ENCODE measurements around the gene AKAP12.

The AKAP12 gene

DNA sequence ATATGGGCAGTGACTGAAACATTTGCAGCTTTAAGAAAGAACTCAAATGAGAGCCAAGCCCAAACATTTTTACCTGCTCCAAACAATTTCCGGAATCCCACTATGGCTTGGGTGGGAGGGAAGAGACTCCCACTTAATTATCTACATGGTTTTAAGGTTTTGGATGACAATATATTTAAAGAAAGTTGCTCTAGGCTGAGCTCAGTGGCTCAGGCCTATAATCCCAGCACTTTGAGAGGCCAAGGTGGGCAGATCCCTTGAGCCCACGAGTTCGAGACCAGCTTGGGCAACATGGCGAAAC, 9.5 kb upstream of the AKAP12 start:
- no peak overlapping the region for H2AFZ ChIP-seq (ENCODE audit: low read depth)
- H3K27ac ChIP-seq = no peak overlapping the region
- H3K79me2 ChIP-seq (ENCODE audit: insufficient read depth, low read depth) = no peaks in the 10 kb centered on the region
- H3K9ac ChIP-seq = no peak overlapping the region
- no peaks in the 10 kb centered on the region for H3K4me1 ChIP-seq (ENCODE audit: low read depth, poor library complexity, severe bottlenecking)
- TF ChIP-seq CTCF (conservative IDR thresholded peaks at IDR 0.05; ENCODE audit: low read depth, low read length) = no peak
- H3K4me3 ChIP-seq (IDR thresholded peaks at IDR 0.05; ENCODE audit: insufficient read depth, low read depth, low read length) = no peak overlapping the region
- H3K27me3 ChIP-seq (ENCODE audit: insufficient read depth, low read depth) = no peaks in the 10 kb centered on the region
- no peaks in the 10 kb centered on the region for H3K36me3 ChIP-seq (ENCODE audit: insufficient read depth)
- H4K20me1 ChIP-seq (ENCODE audit: insufficient read depth) = no peaks in the 10 kb centered on the region
- H3K4me2 ChIP-seq = no peak overlapping the region

DNA sequence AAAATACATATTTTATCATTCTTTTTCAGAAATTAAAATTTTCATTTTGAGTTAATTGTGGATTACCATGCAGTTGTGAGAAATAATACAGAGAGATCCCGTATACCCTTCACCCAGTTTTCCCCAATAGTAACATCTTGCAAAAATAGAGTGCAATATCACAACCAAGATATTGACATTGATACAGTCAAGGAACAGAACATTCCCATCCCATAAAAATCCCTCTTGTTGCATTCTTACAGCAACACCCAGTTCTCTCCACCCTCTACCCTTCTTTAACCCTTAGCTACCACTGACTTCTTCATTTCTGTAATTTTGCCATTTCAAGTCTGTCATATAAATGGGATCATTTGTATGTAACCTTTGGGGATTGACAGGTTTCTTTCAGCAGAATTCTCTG, 6.9 kb upstream of the AKAP12 start:
- no peak overlapping the region for H3K4me3 ChIP-seq (IDR thresholded peaks at IDR 0.05; ENCODE audit: insufficient read depth, low read depth, low read length)
- no peak overlapping the region for H3K9ac ChIP-seq
- H3K4me1 ChIP-seq (ENCODE audit: low read depth, poor library complexity, severe bottlenecking) = no peaks in the 10 kb centered on the region
- no peaks in the 10 kb centered on the region for H3K79me2 ChIP-seq (ENCODE audit: insufficient read depth, low read depth)
- H3K4me2 ChIP-seq = no peak overlapping the region
- TF ChIP-seq CTCF (conservative IDR thresholded peaks at IDR 0.05; ENCODE audit: low read depth, low read length) = no peak
- no peaks in the 10 kb centered on the region for H3K27me3 ChIP-seq (ENCODE audit: insufficient read depth, low read depth)
- no peaks in the 10 kb centered on the region for H3K36me3 ChIP-seq (ENCODE audit: insufficient read depth)
- H4K20me1 ChIP-seq (ENCODE audit: insufficient read depth) = no peaks in the 10 kb centered on the region
- H2AFZ ChIP-seq (ENCODE audit: low read depth) = no peak overlapping the region
- H3K27ac ChIP-seq = no peak overlapping the region

- no peak overlapping the region for H2AFZ ChIP-seq (ENCODE audit: low read depth)
- no peaks in the 10 kb centered on the region for H3K27me3 ChIP-seq (ENCODE audit: insufficient read depth, low read depth)
- no peak overlapping the region for H3K27ac ChIP-seq
- no peaks in the 10 kb centered on the region for H3K36me3 ChIP-seq (ENCODE audit: insufficient read depth)
- H3K4me3 ChIP-seq (IDR thresholded peaks at IDR 0.05; ENCODE audit: insufficient read depth, low read depth, low read length) = no peak overlapping the region
- no peaks in the 10 kb centered on the region for H3K79me2 ChIP-seq (ENCODE audit: insufficient read depth, low read depth)
- H3K4me1 ChIP-seq (ENCODE audit: low read depth, poor library complexity, severe bottlenecking) = no peaks in the 10 kb centered on the region
- no peak overlapping the region for H3K9ac ChIP-seq
- TF ChIP-seq CTCF (conservative IDR thresholded peaks at IDR 0.05; ENCODE audit: low read depth, low read length) = no peak
- H3K4me2 ChIP-seq = no peak overlapping the region
- H4K20me1 ChIP-seq (ENCODE audit: insufficient read depth) = no peaks in the 10 kb centered on the region
Measured at GRCh38 chr6:151233731-151234130, 6.0 kb upstream of the AKAP12 start.

DNA sequence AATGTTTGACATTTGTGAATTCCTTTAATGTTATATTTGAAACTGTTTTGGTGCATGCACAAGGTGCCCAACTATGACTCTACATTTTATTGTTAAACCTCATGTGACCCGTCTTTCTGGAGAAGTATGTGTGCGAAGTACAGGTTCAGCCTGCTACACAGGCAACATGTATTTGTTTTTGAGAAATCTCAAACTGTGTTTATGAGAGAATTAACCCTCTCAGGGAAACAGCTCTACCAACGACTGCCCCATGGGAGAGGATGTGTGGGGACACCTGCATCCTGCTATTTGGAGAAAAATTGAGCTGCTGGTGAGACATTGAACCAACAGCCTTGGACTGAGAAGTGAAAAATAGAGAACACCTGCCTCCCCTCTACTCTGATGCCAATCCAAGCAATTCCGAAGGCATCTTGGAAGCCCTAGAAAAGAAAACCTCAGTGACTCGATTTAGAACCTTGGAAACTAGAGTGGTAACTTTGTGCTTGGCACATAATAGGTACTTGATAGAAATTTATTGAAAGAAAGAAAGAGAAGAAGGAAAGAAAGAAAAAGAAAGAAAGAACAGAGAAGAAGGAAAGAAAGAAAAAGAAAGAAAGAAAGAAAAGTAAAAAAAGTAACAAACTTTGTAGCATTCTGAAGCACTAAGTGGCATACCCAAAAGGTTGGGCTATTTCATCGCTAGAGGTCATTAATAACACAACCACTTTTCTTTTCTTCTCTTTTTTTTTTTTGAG, 2.9 kb upstream of the AKAP12 start:
- H3K4me1 ChIP-seq (ENCODE audit: low read depth, poor library complexity, severe bottlenecking) = no peaks in the 10 kb centered on the region
- no peak overlapping the region for H3K4me2 ChIP-seq
- H3K27me3 ChIP-seq (ENCODE audit: insufficient read depth, low read depth) = no peaks in the 10 kb centered on the region
- no peaks in the 10 kb centered on the region for H3K36me3 ChIP-seq (ENCODE audit: insufficient read depth)
- H4K20me1 ChIP-seq (ENCODE audit: insufficient read depth) = no peaks in the 10 kb centered on the region
- no peak overlapping the region for H3K27ac ChIP-seq
- no peak overlapping the region for H2AFZ ChIP-seq (ENCODE audit: low read depth)
- no peak overlapping the region for H3K9ac ChIP-seq
- no peaks in the 10 kb centered on the region for H3K79me2 ChIP-seq (ENCODE audit: insufficient read depth, low read depth)
- no peak overlapping the region for H3K4me3 ChIP-seq (IDR thresholded peaks at IDR 0.05; ENCODE audit: insufficient read depth, low read depth, low read length)
- no peak for TF ChIP-seq CTCF (conservative IDR thresholded peaks at IDR 0.05; ENCODE audit: low read depth, low read length)
